ENCODE measurements around the gene CNPY2.

GRCh38 chr12:56334490-56334793, 18.7 kb upstream of the CNPY2 start:
- TF ChIP-seq CTCF (IDR thresholded peaks at IDR 0.05; ENCODE audit: low read depth, low read length, missing input control) (no peak), YY1 (IDR thresholded peaks at IDR 0.05) (no peak), GABPA (IDR thresholded peaks at IDR 0.05 in 1 of 2, conservative IDR thresholded peaks at IDR 0.05 in 1 of 2) (no peak), SP1 (IDR thresholded peaks at IDR 0.05) (no peak), RXRA (IDR thresholded peaks at IDR 0.05) (no peak), MAX (IDR thresholded peaks at IDR 0.05) (no peak), EGR1 (IDR thresholded peaks at IDR 0.05; ENCODE audit: low read depth in 2 of 2) (no peak), REST (IDR thresholded peaks at IDR 0.05) (no peak), RAD21 (IDR thresholded peaks at IDR 0.05) (no peak), NR2F2 (IDR thresholded peaks at IDR 0.05) (no peak), ZBTB33 (IDR thresholded peaks at IDR 0.05) (no peak), HNF4G (IDR thresholded peaks at IDR 0.05) (no peak), ATF3 (IDR thresholded peaks at IDR 0.05) (no peak)

All from liver (tissue), 3 donors.